ENCODE measurements around the gene TMEM151B.

Gene TMEM151B

DNA sequence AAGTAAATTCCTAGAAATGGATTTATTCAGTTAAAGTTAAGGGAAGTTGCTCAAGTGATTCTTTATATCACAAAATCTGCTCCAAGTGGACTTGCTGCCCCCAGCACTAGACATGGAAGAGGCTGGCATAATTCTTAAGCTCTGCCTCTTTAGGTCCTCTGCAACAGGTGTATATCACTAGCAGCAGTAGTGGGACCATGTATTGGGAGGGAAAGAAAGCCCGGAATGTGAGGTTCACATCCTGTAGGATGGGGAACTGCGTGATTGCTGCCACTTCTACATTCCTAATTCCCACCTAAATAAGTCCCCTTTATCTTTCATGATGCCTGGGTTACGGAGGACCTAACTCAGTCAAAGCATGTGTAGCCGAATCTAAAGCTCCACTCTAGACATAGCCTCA is 85.4 kb downstream of the TMEM151B start:
- in situ Hi-C loops (cut with MboI; ENCODE audit: low sequenced_read_pairs), result no loop called here

DNA sequence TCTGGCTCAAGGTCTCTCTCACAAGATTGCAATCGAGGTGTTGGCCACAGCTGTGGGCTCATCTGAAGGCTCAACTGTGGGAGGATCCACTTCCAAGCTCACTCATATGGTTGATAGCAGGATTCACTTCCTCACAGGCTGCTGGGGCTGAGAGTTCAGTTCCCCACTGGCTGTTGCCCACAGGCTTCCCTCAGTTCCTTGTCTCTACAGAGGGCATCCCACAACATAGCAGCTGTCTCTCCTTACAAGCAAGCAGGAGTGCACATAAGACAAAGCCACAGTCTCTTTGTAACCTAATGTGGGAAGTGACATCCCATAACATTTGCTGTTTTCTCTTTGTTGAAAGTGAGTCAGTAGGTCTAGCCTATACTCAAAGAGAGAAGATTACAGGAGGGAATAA is 86.2 kb downstream of the TMEM151B start:
- in situ Hi-C loops (cut with MboI; ENCODE audit: low sequenced_read_pairs), result no loop called here

Data from HL-60/S4 (cell line).